ENCODE results near the gene DCST1. TPM values are rescaled to one million over a fixed set of nuclear protein-coding genes. Genes with fewer than 3 reads are reported as not detected.

DCST1 gene
- total RNA-seq, 3 donors from 2014 or later: 0.19 to 0.20 TPM; not detected in 1

DNA sequence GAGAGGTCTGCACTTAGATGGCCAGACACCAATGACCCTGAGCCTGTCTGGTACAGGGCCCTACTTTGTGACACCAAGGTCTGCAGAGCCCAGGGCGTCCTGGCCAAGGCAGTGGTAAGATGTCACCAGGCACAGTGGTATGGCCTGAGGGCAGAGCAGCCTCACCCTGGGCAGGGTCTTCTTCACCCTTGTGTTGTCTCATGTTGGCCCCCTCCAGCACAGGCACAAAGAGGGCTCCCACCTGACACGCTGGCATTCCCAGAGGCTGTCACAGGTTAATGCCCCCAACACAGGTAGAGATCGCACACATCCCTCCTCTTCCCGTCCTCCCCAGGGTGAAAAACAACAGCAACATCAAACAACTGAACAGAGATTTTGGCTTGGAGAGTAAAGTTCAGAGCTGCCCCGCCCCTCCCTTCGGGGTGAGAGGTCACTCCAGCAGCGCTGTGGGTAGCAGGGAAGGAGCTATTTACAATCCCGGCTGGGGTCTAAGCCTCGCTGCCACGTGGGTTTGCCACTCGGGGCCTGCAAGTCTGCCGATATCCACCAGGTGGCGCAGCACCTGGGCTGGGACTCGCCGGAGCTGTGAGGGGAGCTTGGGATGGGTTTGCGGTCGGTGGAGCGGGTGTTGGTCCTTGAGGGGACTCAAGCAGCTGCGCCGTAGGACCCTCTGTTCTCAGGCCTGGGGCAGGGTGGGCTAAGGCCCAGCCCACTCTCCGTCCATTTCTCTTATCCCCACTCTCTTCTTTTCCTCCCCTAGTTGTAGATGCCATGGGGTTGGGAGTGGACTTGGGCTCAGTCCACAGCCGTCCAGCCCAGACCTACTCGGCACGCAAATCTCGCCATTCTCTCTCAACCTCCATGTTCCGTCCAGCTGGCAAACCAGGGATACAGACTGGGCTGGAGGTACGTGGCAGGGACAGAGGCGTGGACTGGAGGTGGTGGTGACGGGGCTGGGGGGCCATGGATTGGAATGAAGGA lies 57.7 kb downstream of the DCST1 start:
- Histone ChIP-seq H3K4me1 (ENCODE audit: low read depth) (peaks cover 9% of the 10 kb centered on the region), H3K9me3 (no peaks in the 10 kb centered on the region), H3K36me3 (ENCODE audit: low read depth) (no peaks in the 10 kb centered on the region), H3K4me3 (no peak overlapping the region)
- ATAC-seq: peak; percentile 84
- peak; percentile 96 for TF ChIP-seq CTCF (IDR thresholded peaks at IDR 0.05)
- peak; percentile 80 to 86 (median 86) for DNase-seq
- intact Hi-C loops (cut with DNase I, micrococcal nuclease): loop anchor here (2.0 to 5.0 kb wide), 2 partner anchors 76 to 77 kb away; no protein-coding TSS in a partner anchor

DNA sequence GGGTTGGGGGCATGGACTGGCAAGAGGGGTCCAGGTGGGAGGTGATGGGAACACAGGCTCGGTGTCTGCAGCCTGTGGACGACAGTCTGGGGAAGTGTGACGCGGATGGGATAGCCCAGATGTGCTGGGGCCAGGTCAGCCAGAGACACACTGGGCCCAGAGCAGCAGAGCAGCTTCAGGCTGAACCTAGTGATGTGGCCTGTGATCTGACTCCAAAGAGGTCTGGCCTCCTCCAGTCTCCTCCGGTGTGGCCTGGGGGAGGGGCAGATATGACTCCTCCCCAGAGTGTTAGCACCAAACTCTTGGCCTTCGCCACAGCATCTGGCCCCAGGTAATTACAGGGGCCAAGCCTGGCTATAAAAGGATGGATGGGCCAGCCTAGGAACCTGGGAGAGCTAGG lies 58.5 kb downstream of the DCST1 start:
- no peak for TF ChIP-seq CTCF (IDR thresholded peaks at IDR 0.05)
- ATAC-seq (no peak), DNase-seq (no peak)
- Histone ChIP-seq H3K36me3 (ENCODE audit: low read depth) (no peaks in the 10 kb centered on the region), H3K4me1 (ENCODE audit: low read depth) (peaks cover 9% of the 10 kb centered on the region), H3K9me3 (no peaks in the 10 kb centered on the region), H3K4me3 (no peak overlapping the region)
- intact Hi-C loops (cut with DNase I, micrococcal nuclease): loop anchor here (2.0 to 5.0 kb wide), 2 partner anchors 75 to 77 kb away; no protein-coding TSS in a partner anchor

- no peak for ATAC-seq
- H3K9me3 ChIP-seq: no peaks in the 10 kb centered on the region
- no peak overlapping the region for H3K4me3 ChIP-seq
- H3K4me1 ChIP-seq (ENCODE audit: low read depth): peaks cover 9% of the 10 kb centered on the region
- H3K36me3 ChIP-seq (ENCODE audit: low read depth): no peaks in the 10 kb centered on the region
- DNase-seq: no peak
- intact Hi-C loops (cut with DNase I, micrococcal nuclease): loop anchor here (2.0 to 5.0 kb wide), 2 partner anchors 75 to 76 kb away; no protein-coding TSS in a partner anchor
- TF ChIP-seq CTCF (IDR thresholded peaks at IDR 0.05): no peak
These were observed 59.0 kb downstream of the DCST1 start for GRCh38 chr1:155092641-155093040.

- DNase-seq: peak in 1 of 3 donors; percentile 58
- no peak overlapping the region for H3K4me3 ChIP-seq
These were observed 60.4 kb downstream of the DCST1 start for GRCh38 chr1:155093911-155094621.

More at GRCh38 chr1:155093911-155094621, 60.4 kb downstream of the DCST1 start:
- peak; percentile 65 for ATAC-seq
- intact Hi-C loops (cut with DNase I, micrococcal nuclease): loop anchor here (2.0 to 5.0 kb wide), 2 partner anchors 73 to 75 kb away; no protein-coding TSS in a partner anchor
- Histone ChIP-seq H3K9me3 (no peaks in the 10 kb centered on the region), H3K4me1 (ENCODE audit: low read depth) (peaks cover 9% of the 10 kb centered on the region), H3K36me3 (ENCODE audit: low read depth) (no peaks in the 10 kb centered on the region)
- TF ChIP-seq CTCF (IDR thresholded peaks at IDR 0.05): no peak

All from mucosa of descending colon (tissue), 3 donors.